Right lobe of liver (tissue), 4 donors: ENCODE data around the gene MYDGF.

ENCODE experiments used
- POLR2A ChIP-seq: fragments of 450-650 bp; IDR thresholded peaks from one replicate; pipeline ENCODE4 v1.6.1; 2017; ENCODE audit warnings: antibody characterized with exemption, mild to moderate bottlenecking
- TF ChIP-seq, protein P1 (sequence below), 4 donors: fragments of 200-600 bp in 3 of 4; fragments of 450-650 bp in 1 of 4; IDR thresholded peaks; one replicate each; pipeline versions ENCODE4 v1.5.1 to v1.8.0; 2016 to 2022; ENCODE audit warnings: antibody characterized with exemption in 4 of 4, mild to moderate bottlenecking in 2 of 4
- donor health status: DM: no; HTN: no; CAD: no.
- donor health status: DM: no; HTN: no; CAD: no.
- donor health status: DM: no; HTN: yes; CAD: no.

- TF ChIP-seq, protein P1, sequence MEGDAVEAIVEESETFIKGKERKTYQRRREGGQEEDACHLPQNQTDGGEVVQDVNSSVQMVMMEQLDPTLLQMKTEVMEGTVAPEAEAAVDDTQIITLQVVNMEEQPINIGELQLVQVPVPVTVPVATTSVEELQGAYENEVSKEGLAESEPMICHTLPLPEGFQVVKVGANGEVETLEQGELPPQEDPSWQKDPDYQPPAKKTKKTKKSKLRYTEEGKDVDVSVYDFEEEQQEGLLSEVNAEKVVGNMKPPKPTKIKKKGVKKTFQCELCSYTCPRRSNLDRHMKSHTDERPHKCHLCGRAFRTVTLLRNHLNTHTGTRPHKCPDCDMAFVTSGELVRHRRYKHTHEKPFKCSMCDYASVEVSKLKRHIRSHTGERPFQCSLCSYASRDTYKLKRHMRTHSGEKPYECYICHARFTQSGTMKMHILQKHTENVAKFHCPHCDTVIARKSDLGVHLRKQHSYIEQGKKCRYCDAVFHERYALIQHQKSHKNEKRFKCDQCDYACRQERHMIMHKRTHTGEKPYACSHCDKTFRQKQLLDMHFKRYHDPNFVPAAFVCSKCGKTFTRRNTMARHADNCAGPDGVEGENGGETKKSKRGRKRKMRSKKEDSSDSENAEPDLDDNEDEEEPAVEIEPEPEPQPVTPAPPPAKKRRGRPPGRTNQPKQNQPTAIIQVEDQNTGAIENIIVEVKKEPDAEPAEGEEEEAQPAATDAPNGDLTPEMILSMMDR (IDR thresholded peaks at IDR 0.05) = no peak
- no peak for TF ChIP-seq POLR2A
Measured at GRCh38 chr19:4657835-4658234, 12.3 kb downstream of the MYDGF start.
